ENCODE results near the gene SLC2A4.

DNA sequence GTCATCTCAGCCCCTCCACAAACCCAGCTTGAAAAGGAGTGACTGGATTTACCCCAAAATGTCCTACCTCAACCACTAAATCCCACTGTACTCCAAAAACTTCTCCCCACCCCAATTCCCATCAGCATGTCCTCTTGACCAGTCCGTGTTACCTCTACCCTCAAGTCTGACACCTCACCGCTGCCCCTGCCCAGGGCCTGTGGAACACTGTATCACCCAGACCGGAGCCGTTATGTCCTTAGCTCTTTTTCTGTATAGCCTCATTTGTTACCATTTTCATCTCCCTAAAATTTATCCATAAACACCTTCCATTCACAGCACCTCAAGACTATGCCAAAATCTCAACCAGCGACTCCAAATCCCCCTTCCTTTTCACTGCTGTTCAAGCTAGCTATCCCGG lies 44.7 kb upstream of the SLC2A4 start:
- TF ChIP-seq, protein P1, sequence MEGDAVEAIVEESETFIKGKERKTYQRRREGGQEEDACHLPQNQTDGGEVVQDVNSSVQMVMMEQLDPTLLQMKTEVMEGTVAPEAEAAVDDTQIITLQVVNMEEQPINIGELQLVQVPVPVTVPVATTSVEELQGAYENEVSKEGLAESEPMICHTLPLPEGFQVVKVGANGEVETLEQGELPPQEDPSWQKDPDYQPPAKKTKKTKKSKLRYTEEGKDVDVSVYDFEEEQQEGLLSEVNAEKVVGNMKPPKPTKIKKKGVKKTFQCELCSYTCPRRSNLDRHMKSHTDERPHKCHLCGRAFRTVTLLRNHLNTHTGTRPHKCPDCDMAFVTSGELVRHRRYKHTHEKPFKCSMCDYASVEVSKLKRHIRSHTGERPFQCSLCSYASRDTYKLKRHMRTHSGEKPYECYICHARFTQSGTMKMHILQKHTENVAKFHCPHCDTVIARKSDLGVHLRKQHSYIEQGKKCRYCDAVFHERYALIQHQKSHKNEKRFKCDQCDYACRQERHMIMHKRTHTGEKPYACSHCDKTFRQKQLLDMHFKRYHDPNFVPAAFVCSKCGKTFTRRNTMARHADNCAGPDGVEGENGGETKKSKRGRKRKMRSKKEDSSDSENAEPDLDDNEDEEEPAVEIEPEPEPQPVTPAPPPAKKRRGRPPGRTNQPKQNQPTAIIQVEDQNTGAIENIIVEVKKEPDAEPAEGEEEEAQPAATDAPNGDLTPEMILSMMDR (IDR thresholded peaks at IDR 0.05; ENCODE audit: borderline replicate concordance, extremely low read depth, low read length, poor library complexity, severe bottlenecking): no peak
- no peak for TF ChIP-seq EZH2 (IDR thresholded peaks at IDR 0.05; ENCODE audit: borderline replicate concordance, low read depth, low read length, severe bottlenecking)
